ENCODE data around the gene MGAM2.

- TF ChIP-seq CTCF (IDR thresholded peaks at IDR 0.05; ENCODE audit: low read depth, low read length) = no peak
- no peak for TF ChIP-seq EZH2phosphoT487 (IDR thresholded peaks at IDR 0.05; ENCODE audit: low read depth)
Observed at GRCh38 chr7:142257958-142258357, 146.4 kb downstream of the MGAM2 start, which contains the start of gene PRSS58.

Measured in OCI-LY3 (cell line).